K562 (cell line): Measurements from ENCODE around the gene COA7. TPM values are rescaled to one million over a fixed set of nuclear protein-coding genes. Genes with fewer than 3 reads are reported as not detected.

Experiments
- ARID1B ChIP-seq: fragments of 450-650 bp; IDR thresholded peaks from 2 replicates; pipeline ENCODE4 v1.6.1; 2016; ENCODE audit warnings: antibody characterized with exemption, mild to moderate bottlenecking, inconsistent platforms
- CBFA2T3 ChIP-seq: fragments of 450-650 bp; IDR thresholded peaks from 2 replicates; pipeline ENCODE4 v1.6.1; 2017
- CEBPG ChIP-seq, 3 experiments: fragments of 200-800 bp in 1 of 3; sonication (Bioruptor generic) in 1 of 3; sonication (generic) in 1 of 3; formaldehyde crosslinking in 1 of 3; IDR thresholded peaks in 2 of 3; conservative IDR thresholded peaks in 1 of 3; 2 replicates each; pipeline versions ENCODE4 v1.6.1 to v1.8.0; 2016 to 2022; ENCODE audit warnings: missing compliant biosample characterization in 2 of 3, missing genetic modification characterization in 2 of 3, mild to moderate bottlenecking in 1 of 3, missing genetic modification reagents in 1 of 3
- CSDE1 ChIP-seq, 2 experiments: fragments of 450-650 bp; IDR thresholded peaks; 2 replicates each; pipeline ENCODE4 v1.6.1; 2016; ENCODE audit warnings: mild to moderate bottlenecking in 1 of 2
- EP300 ChIP-seq: IDR thresholded peaks from 2 replicates; pipeline ENCODE4 v1.6.1; 2012; ENCODE audit warnings: low read length, improper control_type of control experiment
- NFIC ChIP-seq: fragments of 450-650 bp; IDR thresholded peaks from 2 replicates; pipeline ENCODE4 v1.6.1; 2017; ENCODE audit warnings: mild to moderate bottlenecking, inconsistent platforms
- POLR2G ChIP-seq: fragments of 200-400 bp; formaldehyde crosslinking; IDR thresholded peaks from 2 replicates; pipeline ENCODE4 v1.6.1; 2017; ENCODE audit warnings: low read depth, mild to moderate bottlenecking, antibody characterized with exemption, low read length, moderate library complexity
- RAD51 ChIP-seq: fragments of 450-650 bp; IDR thresholded peaks from 2 replicates; pipeline ENCODE4 v1.7.1; 2016; ENCODE audit warnings: low read depth, mild to moderate bottlenecking, borderline replicate concordance
- ZNF232 ChIP-seq: sonication (generic); formaldehyde crosslinking; IDR thresholded peaks from 2 replicates; pipeline ENCODE4 v1.8.0; 2022; ENCODE audit warnings: mild to moderate bottlenecking, missing genetic modification reagents
- polyA plus RNA-seq, 8 experiments: library from polyadenylated mRNA; depleted of rRNA in 4 of 8; stranded (reverse) in 5 of 8; unstranded in 3 of 8; fragments of >200 nt; fragmentation: Nextera tagmentation in 2 of 8; fragmentation: Illumina TruSeq in 1 of 8; extraction: Ambion mirVana in 2 of 8; extraction: Trizol in 1 of 8; gene quantifications; 2 replicates each; pipeline versions ENCODE4 v1.2.1 to v1.2.3, GENCODE V29; 2011 to 2014; ENCODE audit warnings: inconsistent platforms in 1 of 8, missing spikeins in 1 of 8
- total RNA-seq, 7 experiments: library from RNA; depleted of rRNA in 6 of 7; stranded (reverse); fragments of >200 nt in 6 of 7; fragmentation: Illumina TruSeq in 2 of 7; extraction: Trizol in 2 of 7; gene quantifications; 2 replicates each; pipeline versions ENCODE4 v1.2.1 to v1.2.3, GENCODE V29; 2011 to 2021; ENCODE audit warnings: low replicate concordance in 1 of 7
- TF ChIP-seq, protein P1 (sequence below): sonication (generic); formaldehyde crosslinking; IDR thresholded peaks from 2 replicates; pipeline ENCODE4 v1.5.0; 2020; ENCODE audit warnings: missing genetic modification reagents
- TF ChIP-seq, protein P2 (sequence below), 2 experiments: fragments of 450-650 bp in 1 of 2; sonication (generic) in 1 of 2; formaldehyde crosslinking in 1 of 2; IDR thresholded peaks; 2 replicates each; pipeline versions ENCODE4 v1.7.1 to v1.9.0; 2016 to 2022; ENCODE audit warnings: inconsistent platforms in 1 of 2, mild to moderate bottlenecking in 1 of 2, missing genetic modification reagents in 1 of 2
- TF ChIP-seq, protein P3 (sequence below): fragments of 450-650 bp; IDR thresholded peaks from 2 replicates; pipeline ENCODE4 v1.6.1; 2017; ENCODE audit warnings: antibody characterized with exemption

Gene COA7
- total and polyA plus RNA-seq, 9 of the 15 experiments (the other 6 are each of a cell fraction or from before 2014, with no cell fraction given): 19.4 to 82.8 (median 51.0) TPM

DNA sequence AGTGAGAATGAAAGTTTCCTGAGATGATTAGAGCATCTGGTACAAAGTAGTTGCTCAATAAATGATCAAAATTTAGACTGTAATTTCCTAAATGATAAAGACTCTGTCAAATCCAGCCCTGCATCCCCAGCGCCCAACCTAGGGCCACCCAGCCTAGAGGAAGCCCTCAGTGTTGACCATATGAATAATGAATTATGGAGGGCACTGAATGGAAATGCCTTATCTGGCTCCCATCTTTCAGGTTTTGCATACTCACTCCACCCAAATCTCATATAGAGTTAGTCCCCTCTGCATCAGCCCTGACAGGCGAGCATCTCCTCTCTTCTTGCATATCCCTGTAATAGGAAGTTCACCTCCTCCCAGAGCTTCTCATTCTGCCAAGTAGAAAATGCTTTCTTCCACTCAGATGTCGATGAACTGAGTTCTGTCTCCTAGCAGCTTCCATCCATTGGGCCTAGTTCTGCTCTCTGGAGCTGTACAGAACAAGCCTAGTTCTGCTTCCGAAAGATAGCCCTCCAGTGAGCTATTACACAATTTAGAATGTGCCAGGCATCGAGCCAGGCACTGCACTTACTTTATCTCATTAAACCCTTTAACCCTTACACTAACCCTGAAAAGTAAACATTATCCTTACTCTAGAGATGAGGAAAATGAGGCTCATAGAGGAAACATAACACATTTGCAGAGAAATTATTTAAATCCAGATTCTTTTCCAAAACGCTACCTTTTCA lies 20.9 kb downstream of the COA7 start (continued):
- TF ChIP-seq EP300 (0 out of 2 replicates have a peak, but pooled peaks have one; percentile 18), NFIC (peak; percentile 63), CEBPG (CRISPR knock-in tag; IDR thresholded peaks at IDR 0.05) (no peak), CEBPG (tag; conservative IDR thresholded peaks at IDR 0.05 in 1 of 2, IDR thresholded peaks at IDR 0.05 in 1 of 2) (peak in 1 of 2 experiments; percentile 62; a peak in 3 of 4 replicates), ZNF232 (CRISPR knock-in tag) (no peak), ARID1B (peak; percentile 59), CBFA2T3 (peak; percentile 60), RAD51 (no peak), POLR2G (no peak), CSDE1 (IDR thresholded peaks at IDR 0.05) (no peak)
- TF ChIP-seq, protein P1, sequence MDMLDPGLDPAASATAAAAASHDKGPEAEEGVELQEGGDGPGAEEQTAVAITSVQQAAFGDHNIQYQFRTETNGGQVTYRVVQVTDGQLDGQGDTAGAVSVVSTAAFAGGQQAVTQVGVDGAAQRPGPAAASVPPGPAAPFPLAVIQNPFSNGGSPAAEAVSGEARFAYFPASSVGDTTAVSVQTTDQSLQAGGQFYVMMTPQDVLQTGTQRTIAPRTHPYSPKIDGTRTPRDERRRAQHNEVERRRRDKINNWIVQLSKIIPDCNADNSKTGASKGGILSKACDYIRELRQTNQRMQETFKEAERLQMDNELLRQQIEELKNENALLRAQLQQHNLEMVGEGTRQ: no peak
- TF ChIP-seq, protein P2, sequence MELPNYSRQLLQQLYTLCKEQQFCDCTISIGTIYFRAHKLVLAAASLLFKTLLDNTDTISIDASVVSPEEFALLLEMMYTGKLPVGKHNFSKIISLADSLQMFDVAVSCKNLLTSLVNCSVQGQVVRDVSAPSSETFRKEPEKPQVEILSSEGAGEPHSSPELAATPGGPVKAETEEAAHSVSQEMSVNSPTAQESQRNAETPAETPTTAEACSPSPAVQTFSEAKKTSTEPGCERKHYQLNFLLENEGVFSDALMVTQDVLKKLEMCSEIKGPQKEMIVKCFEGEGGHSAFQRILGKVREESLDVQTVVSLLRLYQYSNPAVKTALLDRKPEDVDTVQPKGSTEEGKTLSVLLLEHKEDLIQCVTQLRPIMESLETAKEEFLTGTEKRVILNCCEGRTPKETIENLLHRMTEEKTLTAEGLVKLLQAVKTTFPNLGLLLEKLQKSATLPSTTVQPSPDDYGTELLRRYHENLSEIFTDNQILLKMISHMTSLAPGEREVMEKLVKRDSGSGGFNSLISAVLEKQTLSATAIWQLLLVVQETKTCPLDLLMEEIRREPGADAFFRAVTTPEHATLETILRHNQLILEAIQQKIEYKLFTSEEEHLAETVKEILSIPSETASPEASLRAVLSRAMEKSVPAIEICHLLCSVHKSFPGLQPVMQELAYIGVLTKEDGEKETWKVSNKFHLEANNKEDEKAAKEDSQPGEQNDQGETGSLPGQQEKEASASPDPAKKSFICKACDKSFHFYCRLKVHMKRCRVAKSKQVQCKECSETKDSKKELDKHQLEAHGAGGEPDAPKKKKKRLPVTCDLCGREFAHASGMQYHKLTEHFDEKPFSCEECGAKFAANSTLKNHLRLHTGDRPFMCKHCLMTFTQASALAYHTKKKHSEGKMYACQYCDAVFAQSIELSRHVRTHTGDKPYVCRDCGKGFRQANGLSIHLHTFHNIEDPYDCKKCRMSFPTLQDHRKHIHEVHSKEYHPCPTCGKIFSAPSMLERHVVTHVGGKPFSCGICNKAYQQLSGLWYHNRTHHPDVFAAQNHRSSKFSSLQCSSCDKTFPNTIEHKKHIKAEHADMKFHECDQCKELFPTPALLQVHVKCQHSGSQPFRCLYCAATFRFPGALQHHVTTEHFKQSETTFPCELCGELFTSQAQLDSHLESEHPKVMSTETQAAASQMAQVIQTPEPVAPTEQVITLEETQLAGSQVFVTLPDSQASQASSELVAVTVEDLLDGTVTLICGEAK (IDR thresholded peaks at IDR 0.05): no peak
- TF ChIP-seq, protein P2 (CRISPR knock-in tag; IDR thresholded peaks at IDR 0.05): no peak
- TF ChIP-seq, protein P3, sequence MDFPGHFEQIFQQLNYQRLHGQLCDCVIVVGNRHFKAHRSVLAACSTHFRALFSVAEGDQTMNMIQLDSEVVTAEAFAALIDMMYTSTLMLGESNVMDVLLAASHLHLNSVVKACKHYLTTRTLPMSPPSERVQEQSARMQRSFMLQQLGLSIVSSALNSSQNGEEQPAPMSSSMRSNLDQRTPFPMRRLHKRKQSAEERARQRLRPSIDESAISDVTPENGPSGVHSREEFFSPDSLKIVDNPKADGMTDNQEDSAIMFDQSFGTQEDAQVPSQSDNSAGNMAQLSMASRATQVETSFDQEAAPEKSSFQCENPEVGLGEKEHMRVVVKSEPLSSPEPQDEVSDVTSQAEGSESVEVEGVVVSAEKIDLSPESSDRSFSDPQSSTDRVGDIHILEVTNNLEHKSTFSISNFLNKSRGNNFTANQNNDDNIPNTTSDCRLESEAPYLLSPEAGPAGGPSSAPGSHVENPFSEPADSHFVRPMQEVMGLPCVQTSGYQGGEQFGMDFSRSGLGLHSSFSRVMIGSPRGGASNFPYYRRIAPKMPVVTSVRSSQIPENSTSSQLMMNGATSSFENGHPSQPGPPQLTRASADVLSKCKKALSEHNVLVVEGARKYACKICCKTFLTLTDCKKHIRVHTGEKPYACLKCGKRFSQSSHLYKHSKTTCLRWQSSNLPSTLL: no peak
